Astrocyte (in vitro differentiated cells and primary cell): ENCODE data around the gene KLHL33. TPM values are rescaled to one million over a fixed set of nuclear protein-coding genes. Genes with fewer than 3 reads are reported as not detected.

Experiments used
- DNase-seq: peaks from one replicate; pipeline ENCODE4 v3.0.0-alpha.2; 2010; ENCODE audit warnings: low read depth
- FAIRE-seq: peaks from 2 replicates; lab custom pipeline; 2011; peaks lifted over from hg19 to GRCh38; lab: Jason Lieb, UNC
- H2AFZ ChIP-seq: 2 replicates; pipeline ENCODE4 v1.6.0; 2012; ENCODE audit warnings: low read depth, low read length, inconsistent platforms
- H3K27ac ChIP-seq: 2 replicates; pipeline ENCODE4 v1.5.1; 2011; ENCODE audit warnings: low read depth, low read length, inconsistent platforms
- H3K27me3 ChIP-seq: 2 replicates; pipeline ENCODE4 v1.6.0; 2011; ENCODE audit warnings: low read length, inconsistent platforms; ENCODE audit not compliant: insufficient read depth
- H3K36me3 ChIP-seq: 2 replicates; pipeline ENCODE4 v1.5.1; 2011; ENCODE audit warnings: low read length, inconsistent platforms; ENCODE audit not compliant: insufficient read depth
- H3K4me1 ChIP-seq: 2 replicates; pipeline ENCODE4 v1.5.1; 2011; ENCODE audit warnings: low read length, inconsistent platforms; ENCODE audit not compliant: insufficient read depth
- H3K4me2 ChIP-seq: 2 replicates; pipeline ENCODE4 v1.6.0; 2012; ENCODE audit warnings: low read length, inconsistent platforms
- H3K4me3 ChIP-seq: 2 replicates; pipeline ENCODE4 v1.5.1; 2011; ENCODE audit warnings: low read depth, mild to moderate bottlenecking, low read length, inconsistent platforms; ENCODE audit not compliant: insufficient read depth
- H3K79me2 ChIP-seq: 2 replicates; pipeline ENCODE4 v1.6.0; 2012; ENCODE audit warnings: mild to moderate bottlenecking, low read length, inconsistent platforms; ENCODE audit not compliant: insufficient read depth
- H3K9ac ChIP-seq: 2 replicates; pipeline ENCODE4 v1.6.0; 2012; ENCODE audit warnings: mild to moderate bottlenecking, low read length, inconsistent platforms
- H3K9me3 ChIP-seq: 2 replicates; pipeline ENCODE4 v1.5.1; 2012; ENCODE audit warnings: low read depth, mild to moderate bottlenecking, low read length, inconsistent platforms; ENCODE audit not compliant: insufficient read depth
- H4K20me1 ChIP-seq: 2 replicates; pipeline ENCODE4 v1.6.0; 2012; ENCODE audit warnings: low read length, inconsistent platforms; ENCODE audit not compliant: insufficient read depth
- H3K27ac Mint-ChIP-seq: one replicate; pipeline ENCODE4 v1.8.0; 2021; ENCODE audit warnings: mild to moderate bottlenecking, mixed read lengths; ENCODE audit not compliant: unreplicated experiment
- H3K27me3 Mint-ChIP-seq: one replicate; pipeline ENCODE4 v1.8.0; 2021; ENCODE audit warnings: low read depth, mixed read lengths; ENCODE audit not compliant: unreplicated experiment
- H3K36me3 Mint-ChIP-seq: one replicate; pipeline ENCODE4 v1.8.0; 2021; ENCODE audit warnings: low read depth, mixed read lengths; ENCODE audit not compliant: unreplicated experiment
- H3K4me1 Mint-ChIP-seq: one replicate; pipeline ENCODE4 v1.8.0; 2021; ENCODE audit warnings: low read depth, mixed read lengths; ENCODE audit not compliant: unreplicated experiment
- H3K4me3 Mint-ChIP-seq: one replicate; pipeline ENCODE4 v1.8.0; 2021; ENCODE audit warnings: mild to moderate bottlenecking, moderate library complexity, mixed read lengths; ENCODE audit not compliant: unreplicated experiment
- H3K9me3 Mint-ChIP-seq: one replicate; pipeline ENCODE4 v1.8.0; 2021; ENCODE audit warnings: mild to moderate bottlenecking, mixed read lengths; ENCODE audit not compliant: unreplicated experiment
- CTCF ChIP-seq: IDR thresholded peaks from 2 replicates; pipeline ENCODE4 v1.5.1; 2011; ENCODE audit warnings: low read depth, mild to moderate bottlenecking, inconsistent platforms, low read length, moderate library complexity; ENCODE audit not compliant: insufficient read depth
- EZH2 ChIP-seq: IDR thresholded peaks from 2 replicates; pipeline ENCODE4 v1.6.1; 2012; ENCODE audit warnings: mild to moderate bottlenecking, low read length, inconsistent platforms; ENCODE audit not compliant: insufficient read depth
- total RNA-seq: library from RNA; stranded (reverse); gene quantifications from 2 replicates; pipeline ENCODE4 v1.2.1, GENCODE V29; 2021

Gene KLHL33
- total RNA-seq, 1 donor from 2014 or later: 0.07 TPM

- Histone ChIP-seq H4K20me1 (no peaks in the 10 kb centered on the region), H3K36me3 (peaks cover 43% of the 10 kb centered on the region), H3K9ac (no peak overlapping the region), H3K4me3 (no peak overlapping the region), H3K27ac (no peak overlapping the region), H3K4me2 (no peak overlapping the region), H3K27me3 (no peaks in the 10 kb centered on the region), H3K4me1 (no peaks in the 10 kb centered on the region), H2AFZ (no peak overlapping the region), H3K79me2 (no peaks in the 10 kb centered on the region), H3K9me3 (no peaks in the 10 kb centered on the region)
- DNase-seq: no peak
- Mint-ChIP-seq H3K4me3 (no peak overlapping the region), H3K4me1 (no peaks in the 10 kb centered on the region), H3K27ac (no peak overlapping the region), H3K9me3 (no peaks in the 10 kb centered on the region), H3K36me3 (peaks cover 35% of the 10 kb centered on the region), H3K27me3 (no peaks in the 10 kb centered on the region)
- no peak for TF ChIP-seq EZH2
- no peak for TF ChIP-seq CTCF
- FAIRE-seq: no peak
Observed at GRCh38 chr14:20384886-20385285, 51.1 kb downstream of the KLHL33 start.

DNA sequence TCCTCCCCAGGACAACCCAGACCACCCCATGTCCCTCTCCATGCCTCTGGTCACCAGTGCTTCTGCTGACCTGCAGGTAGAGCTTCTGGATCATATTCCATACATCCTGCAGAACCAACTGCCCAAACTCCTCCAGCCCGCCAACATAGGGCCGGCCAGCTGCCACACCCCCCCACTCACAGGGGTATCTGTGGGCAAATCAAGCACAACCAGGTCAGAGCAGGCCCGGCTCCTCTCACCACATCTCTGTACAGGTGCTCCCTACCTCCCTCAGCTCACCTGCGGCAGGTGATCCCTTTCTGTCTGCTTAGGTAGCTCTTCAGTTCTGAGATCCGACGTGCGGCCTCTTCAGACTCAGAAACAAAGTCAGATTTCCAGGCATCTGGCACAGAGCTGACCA lies 51.6 kb downstream of the KLHL33 start:
- Histone ChIP-seq H3K27me3 (no peaks in the 10 kb centered on the region), H3K9ac (no peak overlapping the region), H3K79me2 (no peaks in the 10 kb centered on the region), H3K36me3 (peaks cover 45% of the 10 kb centered on the region), H3K4me2 (no peak overlapping the region), H2AFZ (no peak overlapping the region), H3K9me3 (no peaks in the 10 kb centered on the region), H3K27ac (no peak overlapping the region), H3K4me3 (no peak overlapping the region), H4K20me1 (no peaks in the 10 kb centered on the region), H3K4me1 (no peaks in the 10 kb centered on the region)
- DNase-seq: no peak
- TF ChIP-seq EZH2: no peak
- no peak for TF ChIP-seq CTCF
- H3K4me1 Mint-ChIP-seq: no peaks in the 10 kb centered on the region
- H3K36me3 Mint-ChIP-seq: peaks cover 37% of the 10 kb centered on the region
- H3K4me3 Mint-ChIP-seq: no peak overlapping the region
- FAIRE-seq: no peak
- H3K9me3 Mint-ChIP-seq: no peaks in the 10 kb centered on the region
- no peaks in the 10 kb centered on the region for H3K27me3 Mint-ChIP-seq
- H3K27ac Mint-ChIP-seq: peak overlapping the region; percentile 53

GRCh38 chr14:20383636-20384035 lies 52.3 kb downstream of the KLHL33 start:
- H3K27ac Mint-ChIP-seq: no peak overlapping the region
- no peaks in the 10 kb centered on the region for H3K9me3 ChIP-seq
- H3K36me3 ChIP-seq: peaks cover 44% of the 10 kb centered on the region
- H3K79me2 ChIP-seq: no peaks in the 10 kb centered on the region
- no peak overlapping the region for H2AFZ ChIP-seq
- no peaks in the 10 kb centered on the region for H4K20me1 ChIP-seq
- no peak for DNase-seq
- no peak overlapping the region for H3K4me3 Mint-ChIP-seq
- no peak overlapping the region for H3K9ac ChIP-seq
- peaks cover 36% of the 10 kb centered on the region for H3K36me3 Mint-ChIP-seq
- H3K4me3 ChIP-seq: no peak overlapping the region
- no peaks in the 10 kb centered on the region for H3K4me1 ChIP-seq
- H3K4me2 ChIP-seq: no peak overlapping the region
- no peaks in the 10 kb centered on the region for H3K27me3 Mint-ChIP-seq
- no peak overlapping the region for H3K27ac ChIP-seq
- no peaks in the 10 kb centered on the region for H3K4me1 Mint-ChIP-seq
- FAIRE-seq: no peak
- H3K9me3 Mint-ChIP-seq: no peaks in the 10 kb centered on the region
- no peaks in the 10 kb centered on the region for H3K27me3 ChIP-seq
- TF ChIP-seq CTCF (no peak), EZH2 (no peak)
